ENCODE results near the gene PRRC2B.
"Not testable (repeated sequence)": the region's sequence is repeated elsewhere in the genome, so short reads cannot be mapped to it uniquely, and the experiment has no call there.

The PRRC2B gene

DNA sequence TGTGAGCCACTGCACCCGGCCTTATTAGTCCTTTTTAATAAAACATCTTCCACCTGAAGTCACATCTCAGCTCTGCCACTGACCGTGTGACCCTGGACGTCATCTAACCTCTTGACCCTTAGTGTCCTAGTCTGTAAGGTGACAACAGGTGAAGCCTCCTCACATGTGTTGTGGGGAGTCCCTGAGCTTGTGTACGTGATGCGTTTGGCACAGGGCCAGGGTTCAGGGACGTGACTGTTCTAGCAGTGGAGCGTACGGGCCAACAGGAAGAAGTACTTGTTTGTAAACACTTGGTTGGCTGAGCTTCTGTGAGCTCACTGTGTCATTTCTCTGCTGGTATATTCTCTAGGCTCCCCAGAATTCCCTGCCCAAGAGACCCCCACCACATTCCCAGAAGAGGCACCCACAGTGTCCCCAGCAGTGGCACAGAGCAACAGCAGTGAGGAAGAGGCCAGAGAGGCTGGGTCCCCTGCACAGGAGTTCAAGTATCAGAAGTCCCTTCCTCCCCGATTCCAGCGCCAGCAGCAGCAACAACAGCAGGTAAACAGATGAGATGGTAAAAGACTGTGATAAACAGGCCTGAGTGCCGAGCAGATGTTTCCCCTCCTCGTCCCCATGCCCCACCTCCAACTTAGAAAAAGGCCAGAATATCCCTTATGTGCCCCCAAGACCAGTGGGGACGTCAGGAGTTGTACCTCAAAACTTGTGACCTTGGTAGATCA, 73.5 kb downstream of the PRRC2B start:
- in situ Hi-C loops (cut with HindIII; ENCODE audit: low pct_ligation_motif_present, low sequenced_read_pairs), result no loop called here
- Histone ChIP-seq H3K27ac (no peak overlapping the region), H3K27me3 (replicated peaks) (no peaks in the 10 kb centered on the region), H3K36me3 (replicated peaks) (peaks cover 81% of the 10 kb centered on the region), H3K4me3 (ENCODE audit: low read depth, low read length) (no peak overlapping the region)
- no peak for TF ChIP-seq CTCF (IDR thresholded peaks at IDR 0.05; ENCODE audit: low read depth, low read length, missing control alignments)
- no peak for DNase-seq

- no peak overlapping the region for H3K27ac ChIP-seq
- in situ Hi-C loops (cut with HindIII; ENCODE audit: low pct_ligation_motif_present, low sequenced_read_pairs), result no loop called here
- no peak for TF ChIP-seq CTCF (IDR thresholded peaks at IDR 0.05; ENCODE audit: low read depth, low read length, missing control alignments)
- H3K4me3 ChIP-seq (ENCODE audit: low read depth, low read length), result no peak overlapping the region
- no peak for DNase-seq
- no peaks in the 10 kb centered on the region for H3K27me3 ChIP-seq (replicated peaks)
- peaks cover 86% of the 10 kb centered on the region for H3K36me3 ChIP-seq (replicated peaks)
Measured at GRCh38 chr9:131468031-131468430, 74.1 kb downstream of the PRRC2B start.

- no peak for TF ChIP-seq CTCF (IDR thresholded peaks at IDR 0.05; ENCODE audit: low read depth, low read length, missing control alignments)
- no peak overlapping the region for H3K27ac ChIP-seq
- no peak for DNase-seq
- H3K27me3 ChIP-seq (replicated peaks), result no peaks in the 10 kb centered on the region
- H3K36me3 ChIP-seq (replicated peaks), result peaks cover 88% of the 10 kb centered on the region
- H3K4me3 ChIP-seq (ENCODE audit: low read depth, low read length), result no peak overlapping the region
- in situ Hi-C loops (cut with HindIII; ENCODE audit: low pct_ligation_motif_present, low sequenced_read_pairs), result no loop called here
Measured at GRCh38 chr9:131469356-131469755, 75.5 kb downstream of the PRRC2B start.

- Histone ChIP-seq H3K27me3 (replicated peaks) (no peaks in the 10 kb centered on the region), H3K36me3 (replicated peaks) (peaks cover 88% of the 10 kb centered on the region), H3K4me3 (ENCODE audit: low read depth, low read length) (no peak overlapping the region), H3K27ac (no peak overlapping the region)
- no peak for DNase-seq
- in situ Hi-C loops (cut with HindIII; ENCODE audit: low pct_ligation_motif_present, low sequenced_read_pairs), result no loop called here
- TF ChIP-seq CTCF (IDR thresholded peaks at IDR 0.05; ENCODE audit: low read depth, low read length, missing control alignments), result no peak
Measured at GRCh38 chr9:131469951-131470350, 76.1 kb downstream of the PRRC2B start.

DNA sequence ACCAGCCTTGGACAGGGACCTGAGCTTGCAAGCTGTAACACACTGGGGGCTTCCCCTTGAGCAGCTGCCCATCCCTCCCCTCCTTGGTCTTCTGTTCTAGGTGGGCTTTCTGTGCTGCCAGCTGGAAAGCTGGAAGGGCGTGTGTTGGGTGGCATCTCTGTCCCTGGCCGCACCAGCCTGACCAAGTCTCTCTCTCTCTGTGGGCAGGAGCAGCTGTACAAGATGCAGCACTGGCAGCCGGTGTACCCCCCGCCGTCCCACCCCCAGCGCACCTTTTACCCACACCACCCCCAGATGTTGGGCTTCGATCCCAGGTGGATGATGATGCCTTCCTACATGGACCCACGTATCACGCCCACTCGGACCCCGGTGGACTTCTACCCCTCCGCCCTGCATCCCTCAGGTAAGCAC, 76.7 kb downstream of the PRRC2B start:
- no peak for DNase-seq
- H3K27ac ChIP-seq, result no peak overlapping the region
- H3K4me3 ChIP-seq (ENCODE audit: low read depth, low read length), result no peak overlapping the region
- no peak for TF ChIP-seq CTCF (IDR thresholded peaks at IDR 0.05; ENCODE audit: low read depth, low read length, missing control alignments)
- in situ Hi-C loops (cut with HindIII; ENCODE audit: low pct_ligation_motif_present, low sequenced_read_pairs), result no loop called here
- H3K36me3 ChIP-seq (replicated peaks), result peaks cover 88% of the 10 kb centered on the region
- no peaks in the 10 kb centered on the region for H3K27me3 ChIP-seq (replicated peaks)

DNA sequence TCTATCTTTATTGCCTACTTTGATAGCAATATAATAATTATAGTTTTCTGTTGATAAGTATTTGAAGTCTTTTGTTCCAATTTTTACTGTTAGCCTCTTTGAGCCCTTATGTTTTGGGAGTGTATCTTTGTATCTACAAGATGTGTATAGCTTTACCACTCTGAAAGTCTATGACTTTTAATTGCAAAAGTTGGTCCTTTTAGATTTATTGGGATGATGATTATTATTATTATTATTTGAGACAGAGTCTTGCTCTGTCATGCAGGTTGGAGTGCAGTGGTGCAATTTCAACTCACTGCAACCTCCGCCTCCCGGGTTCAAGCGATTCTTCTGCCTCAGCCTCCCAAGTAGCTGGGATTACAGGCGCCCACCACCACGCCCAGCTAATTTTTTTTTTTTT, 78.2 kb downstream of the PRRC2B start:
- peaks cover 90% of the 10 kb centered on the region for H3K36me3 ChIP-seq (replicated peaks)
- DNase-seq; H3K4me3 ChIP-seq (ENCODE audit: low read depth, low read length); H3K27me3 ChIP-seq (replicated peaks); H3K27ac ChIP-seq; in situ Hi-C loops (cut with HindIII; ENCODE audit: low pct_ligation_motif_present, low sequenced_read_pairs): not testable (repeated sequence)

All from brain microvascular endothelial cell (primary cell).